Prostate gland (tissue), 2 donors: ENCODE data around the gene C1orf232.

ENCODE experiments used
- POLR2A ChIP-seq: fragments of 450-650 bp; IDR thresholded peaks from one replicate; pipeline ENCODE4 v1.6.1; 2016; ENCODE audit warnings: antibody characterized with exemption, mild to moderate bottlenecking
- POLR2AphosphoS5 ChIP-seq: sonication (generic); formaldehyde crosslinking; IDR thresholded peaks from one replicate; pipeline ENCODE4 v1.6.1; 2017; ENCODE audit warnings: antibody characterized with exemption
- TF ChIP-seq, protein P1 (sequence below), 4 experiments: fragments of 200-600 bp in 2 of 4; fragments of 450-650 bp in 2 of 4; sonication (generic) in 2 of 4; IDR thresholded peaks; 1 replicate in 3 of 4; 2 replicates in 1 of 4; pipeline ENCODE4 v1.5.1; 2016 to 2019; ENCODE audit warnings: antibody characterized with exemption in 4 of 4, mild to moderate bottlenecking in 2 of 4, moderate library complexity in 2 of 4

DNA sequence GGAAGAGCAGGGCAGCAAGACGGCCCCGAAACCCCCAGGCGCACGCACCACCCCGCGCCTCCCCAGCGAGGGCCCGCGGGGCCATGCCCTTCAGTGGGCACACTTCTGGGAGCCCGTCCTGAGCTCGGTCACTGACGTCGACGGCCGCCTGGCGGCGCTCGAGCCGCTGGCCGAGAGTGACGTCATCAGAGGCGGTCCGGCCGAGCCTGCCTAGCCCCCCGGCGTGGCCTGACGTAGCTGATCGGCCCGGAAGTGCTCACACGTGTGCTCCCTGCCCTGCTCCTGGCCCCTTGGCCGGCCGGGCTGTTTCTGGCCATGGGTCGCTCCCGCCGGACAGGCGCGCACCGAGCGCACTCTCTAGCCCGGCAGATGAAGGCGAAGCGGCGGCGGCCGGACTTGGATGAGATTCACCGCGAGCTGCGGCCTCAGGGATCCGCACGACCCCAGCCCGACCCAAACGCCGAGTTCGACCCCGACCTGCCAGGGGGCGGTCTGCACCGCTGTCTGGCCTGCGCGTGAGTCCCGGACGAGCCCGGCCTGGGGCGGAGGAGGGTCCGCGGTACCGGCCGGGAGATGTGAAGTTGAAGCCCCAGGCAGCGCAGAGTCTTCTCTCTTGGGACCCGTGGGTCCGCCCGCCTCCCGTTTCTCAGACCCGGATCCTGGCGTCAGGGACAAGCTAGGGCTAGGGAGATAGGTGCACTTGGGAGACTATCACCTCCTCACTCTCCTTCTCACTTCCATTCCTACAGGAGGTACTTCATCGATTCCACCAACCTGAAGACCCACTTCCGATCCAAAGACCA, 1.1 kb upstream of the C1orf232 start, which contains the start of gene ZNF593:
- TF ChIP-seq, protein P1, sequence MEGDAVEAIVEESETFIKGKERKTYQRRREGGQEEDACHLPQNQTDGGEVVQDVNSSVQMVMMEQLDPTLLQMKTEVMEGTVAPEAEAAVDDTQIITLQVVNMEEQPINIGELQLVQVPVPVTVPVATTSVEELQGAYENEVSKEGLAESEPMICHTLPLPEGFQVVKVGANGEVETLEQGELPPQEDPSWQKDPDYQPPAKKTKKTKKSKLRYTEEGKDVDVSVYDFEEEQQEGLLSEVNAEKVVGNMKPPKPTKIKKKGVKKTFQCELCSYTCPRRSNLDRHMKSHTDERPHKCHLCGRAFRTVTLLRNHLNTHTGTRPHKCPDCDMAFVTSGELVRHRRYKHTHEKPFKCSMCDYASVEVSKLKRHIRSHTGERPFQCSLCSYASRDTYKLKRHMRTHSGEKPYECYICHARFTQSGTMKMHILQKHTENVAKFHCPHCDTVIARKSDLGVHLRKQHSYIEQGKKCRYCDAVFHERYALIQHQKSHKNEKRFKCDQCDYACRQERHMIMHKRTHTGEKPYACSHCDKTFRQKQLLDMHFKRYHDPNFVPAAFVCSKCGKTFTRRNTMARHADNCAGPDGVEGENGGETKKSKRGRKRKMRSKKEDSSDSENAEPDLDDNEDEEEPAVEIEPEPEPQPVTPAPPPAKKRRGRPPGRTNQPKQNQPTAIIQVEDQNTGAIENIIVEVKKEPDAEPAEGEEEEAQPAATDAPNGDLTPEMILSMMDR (IDR thresholded peaks at IDR 0.05) = peak; percentile 92 to 99 (median 96)
- peak; percentile 52 for TF ChIP-seq POLR2A
- peak; percentile 91 for TF ChIP-seq POLR2AphosphoS5
